HG02973 (cell line): Measurements from ENCODE around the gene ZNF174.

Source experiments
- ATAC-seq: cut with Tn5 transposase; IDR thresholded peaks from one replicate; pipeline ENCODE4 v1.9.1; 2021; ENCODE audit warnings: moderate library complexity; ENCODE audit not compliant: unreplicated experiment

Gene ZNF174

GRCh38 chr16:3443108-3444031 lies 42.4 kb downstream of the ZNF174 start, which contains the start of the genes NAA60 and ZNF597:
Gene NAA60 (plus strand): TSS chr16:3443680. CDS start chr16:3476228, 32,548 bp downstream.
Gene ZNF597 (minus strand): TSS chr16:3443504. CDS start chr16:3443153, 351 bp downstream.
- peak; percentile 71 for ATAC-seq

- peak; percentile 32 for ATAC-seq
These were observed 43.0 kb downstream of the ZNF174 start for GRCh38 chr16:3444032-3444388.

- no peak for ATAC-seq
These were observed 53.1 kb downstream of the ZNF174 start for GRCh38 chr16:3454093-3454492.

- ATAC-seq = no peak
These were observed 53.7 kb downstream of the ZNF174 start for GRCh38 chr16:3454631-3455147.

- peak; percentile 77 for ATAC-seq
These were observed 56.6 kb downstream of the ZNF174 start for GRCh38 chr16:3457434-3458252.

- peak; percentile 16 for ATAC-seq
These were observed 57.4 kb downstream of the ZNF174 start for GRCh38 chr16:3458278-3458851.

GRCh38 chr16:3458852-3459361 lies 57.9 kb downstream of the ZNF174 start:
- ATAC-seq = no peak
